CD4-positive, CD25-positive, alpha-beta regulatory T cell (primary cell): ENCODE data around the gene UBE2E2. TPM values are rescaled to one million over a fixed set of nuclear protein-coding genes. Genes with fewer than 3 reads are reported as not detected.

Source experiments
- ATAC-seq, 2 donors: fragments of 150-1000 bp; cut with Tn5 transposase; one replicate each; pipeline ENCODE4 v1.10.0; 2021; ENCODE audit warnings: low read depth in 2 of 2, moderate number of reproducible peaks in 2 of 2, moderate library complexity in 1 of 2
- DNase-seq, 3 donors: peaks; one replicate each; pipeline versions ENCODE4 v3.0.0 to v3.0.0-alpha.2; 2012 to 2022; ENCODE audit warnings: mixed read lengths in 1 of 3
- H3K27ac ChIP-seq: one replicate; pipeline ENCODE4 v1.7.0; 2013; ENCODE audit warnings: mild to moderate bottlenecking, low read length; ENCODE audit not compliant: insufficient read depth, poor library complexity, severe bottlenecking
- H3K27me3 ChIP-seq: one replicate; pipeline ENCODE4 v1.7.0; 2013; ENCODE audit warnings: low read length; ENCODE audit not compliant: control insufficient read depth, insufficient read depth
- H3K36me3 ChIP-seq: one replicate; pipeline ENCODE4 v1.7.0; 2013; ENCODE audit warnings: mild to moderate bottlenecking, low read length, moderate library complexity; ENCODE audit not compliant: control insufficient read depth, insufficient read depth
- H3K4me1 ChIP-seq: 2 replicates; pipeline ENCODE4 v1.7.0; 2013; ENCODE audit warnings: mild to moderate bottlenecking, low read length; ENCODE audit not compliant: insufficient read depth, control insufficient read depth, poor library complexity, severe bottlenecking
- H3K4me3 ChIP-seq: one replicate; pipeline ENCODE4 v1.7.0; 2013; ENCODE audit warnings: low read depth, mild to moderate bottlenecking, low read length, moderate library complexity
- H3K9me3 ChIP-seq, 2 experiments: 1 replicate in 1 of 2; 2 replicates in 1 of 2; pipeline ENCODE4 v1.7.0; 2013; ENCODE audit warnings: low read length in 2 of 2, mild to moderate bottlenecking in 1 of 2, moderate library complexity in 1 of 2; ENCODE audit not compliant: control insufficient read depth in 2 of 2
- H3K27ac Mint-ChIP-seq, 3 donors: one replicate each; pipeline ENCODE4 v1.8.0; 2020 to 2022; ENCODE audit warnings: mild to moderate bottlenecking in 3 of 3, mixed read lengths in 3 of 3, moderate library complexity in 2 of 3
- H3K27me3 Mint-ChIP-seq: one replicate; pipeline ENCODE4 v1.8.0; 2022; ENCODE audit warnings: mild to moderate bottlenecking, mixed read lengths
- H3K36me3 Mint-ChIP-seq: one replicate; pipeline ENCODE4 v1.8.0; 2020; ENCODE audit warnings: mixed read lengths
- H3K4me1 Mint-ChIP-seq, 4 donors: one replicate each; pipeline ENCODE4 v1.8.0; 2020 to 2022; ENCODE audit warnings: mixed read lengths in 4 of 4, mild to moderate bottlenecking in 1 of 4
- H3K4me3 Mint-ChIP-seq, 4 donors: one replicate each; pipeline ENCODE4 v1.8.0; 2020 to 2022; ENCODE audit warnings: mild to moderate bottlenecking in 4 of 4, mixed read lengths in 4 of 4, moderate library complexity in 3 of 4
- H3K9me3 Mint-ChIP-seq, 7 donors: one replicate each; pipeline ENCODE4 v1.8.0; 2020 to 2022; ENCODE audit warnings: mixed read lengths in 7 of 7, mild to moderate bottlenecking in 3 of 7, moderate library complexity in 2 of 7
- polyA plus RNA-seq, 4 donors: library from polyadenylated mRNA; unstranded; fragments of 300-500 nt; fragmentation: Illumina TruSeq; gene quantifications; one replicate each; pipeline ENCODE4 v1.2.3, GENCODE V29; 2021
- total RNA-seq: library from RNA; stranded (reverse); gene quantifications from one replicate; pipeline ENCODE4 v1.2.3, GENCODE V29; 2022

The UBE2E2 gene
- total and polyA plus RNA-seq, 5 donors from 2014 or later, result 0.81 to 9.6 (median 1.8) TPM

GRCh38 chr3:23537101-23537551 is 334.0 kb downstream of the UBE2E2 start:
- Histone ChIP-seq H3K36me3 (no peaks in the 10 kb centered on the region), H3K27ac (no peak overlapping the region), H3K4me3 (no peak overlapping the region), H3K27me3 (no peaks in the 10 kb centered on the region), H3K9me3 (no peaks in the 10 kb centered on the region), H3K4me1 (no peaks in the 10 kb centered on the region)
- ATAC-seq (no peak), DNase-seq (no peak)
- no peaks in the 10 kb centered on the region for H3K36me3 Mint-ChIP-seq
- no peak overlapping the region for H3K4me3 Mint-ChIP-seq
- H3K27me3 Mint-ChIP-seq, result no peaks in the 10 kb centered on the region
- no peaks in the 10 kb centered on the region for H3K4me1 Mint-ChIP-seq
- no peaks in the 10 kb centered on the region for H3K9me3 Mint-ChIP-seq
- H3K27ac Mint-ChIP-seq, result no peak overlapping the region

GRCh38 chr3:23539185-23539584 is 336.1 kb downstream of the UBE2E2 start:
- Histone ChIP-seq H3K4me3 (no peak overlapping the region), H3K9me3 (no peaks in the 10 kb centered on the region), H3K4me1 (no peaks in the 10 kb centered on the region), H3K36me3 (no peaks in the 10 kb centered on the region), H3K27ac (no peak overlapping the region), H3K27me3 (no peaks in the 10 kb centered on the region)
- H3K4me3 Mint-ChIP-seq, result no peak overlapping the region
- no peaks in the 10 kb centered on the region for H3K9me3 Mint-ChIP-seq
- H3K27ac Mint-ChIP-seq, result no peak overlapping the region
- no peak for ATAC-seq
- DNase-seq, result no peak
- H3K4me1 Mint-ChIP-seq, result no peaks in the 10 kb centered on the region
- H3K27me3 Mint-ChIP-seq, result no peaks in the 10 kb centered on the region
- H3K36me3 Mint-ChIP-seq, result no peaks in the 10 kb centered on the region

- no peaks in the 10 kb centered on the region for H3K4me1 Mint-ChIP-seq
- ATAC-seq (no peak), DNase-seq (no peak)
- no peaks in the 10 kb centered on the region for H3K9me3 ChIP-seq
- H3K9me3 Mint-ChIP-seq, result peaks cover 0 to 1% (median 0%) of the 10 kb centered on the region in 7 donors
- H3K36me3 Mint-ChIP-seq, result no peaks in the 10 kb centered on the region
- H3K27me3 Mint-ChIP-seq, result no peaks in the 10 kb centered on the region
- no peak overlapping the region for H3K4me3 Mint-ChIP-seq
- H3K27ac Mint-ChIP-seq, result no peak overlapping the region
- no peaks in the 10 kb centered on the region for H3K27me3 ChIP-seq
- H3K36me3 ChIP-seq, result no peaks in the 10 kb centered on the region
- H3K27ac ChIP-seq, result no peak overlapping the region
- no peaks in the 10 kb centered on the region for H3K4me1 ChIP-seq
- no peak overlapping the region for H3K4me3 ChIP-seq
Measured at GRCh38 chr3:23540600-23540999, 337.5 kb downstream of the UBE2E2 start.

- no peaks in the 10 kb centered on the region for H3K27me3 ChIP-seq
- no peaks in the 10 kb centered on the region for H3K4me1 ChIP-seq
- H3K36me3 ChIP-seq, result no peaks in the 10 kb centered on the region
- no peak overlapping the region for H3K4me3 ChIP-seq
- no peak for ATAC-seq
- no peaks in the 10 kb centered on the region for H3K36me3 Mint-ChIP-seq
- no peaks in the 10 kb centered on the region for H3K27me3 Mint-ChIP-seq
- H3K27ac ChIP-seq, result no peak overlapping the region
- no peak for DNase-seq
- H3K4me1 Mint-ChIP-seq, result no peaks in the 10 kb centered on the region
- no peak overlapping the region for H3K27ac Mint-ChIP-seq
- peaks cover 0 to 1% (median 0%) of the 10 kb centered on the region in 7 donors for H3K9me3 Mint-ChIP-seq
- H3K9me3 ChIP-seq, result no peaks in the 10 kb centered on the region
- no peak overlapping the region for H3K4me3 Mint-ChIP-seq
Measured at GRCh38 chr3:23542079-23542478, 339.0 kb downstream of the UBE2E2 start.

DNA sequence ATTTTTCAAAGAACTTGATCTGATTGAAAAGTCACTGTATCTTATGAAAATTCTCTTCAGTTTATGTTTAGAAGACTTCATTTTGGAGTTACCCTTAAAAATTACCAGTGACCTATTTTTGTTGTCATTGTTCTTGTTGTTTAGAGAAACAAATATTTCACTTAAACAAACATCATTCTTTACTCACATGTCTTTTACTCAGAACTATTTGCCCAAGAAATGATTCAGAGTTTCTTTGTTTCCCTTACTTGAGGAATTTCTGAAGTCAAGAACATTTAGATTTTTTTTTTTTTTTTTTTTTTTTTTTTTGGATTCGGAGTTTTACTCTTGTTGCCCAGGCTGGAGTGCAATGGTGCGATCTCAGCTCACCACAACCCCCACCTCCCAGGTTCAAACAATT is 343.1 kb downstream of the UBE2E2 start:
- ATAC-seq (no peak), DNase-seq (no peak)
- Histone ChIP-seq H3K27ac (no peak overlapping the region), H3K27me3 (no peaks in the 10 kb centered on the region), H3K9me3 (no peaks in the 10 kb centered on the region), H3K4me1 (no peaks in the 10 kb centered on the region), H3K36me3 (no peaks in the 10 kb centered on the region), H3K4me3 (no peak overlapping the region)
- Mint-ChIP-seq H3K36me3 (no peaks in the 10 kb centered on the region), H3K4me3 (no peak overlapping the region), H3K4me1 (no peaks in the 10 kb centered on the region), H3K27ac (no peak overlapping the region), H3K27me3 (no peaks in the 10 kb centered on the region), H3K9me3 (peaks cover 0 to 1% (median 0%) of the 10 kb centered on the region in 7 donors)

DNA sequence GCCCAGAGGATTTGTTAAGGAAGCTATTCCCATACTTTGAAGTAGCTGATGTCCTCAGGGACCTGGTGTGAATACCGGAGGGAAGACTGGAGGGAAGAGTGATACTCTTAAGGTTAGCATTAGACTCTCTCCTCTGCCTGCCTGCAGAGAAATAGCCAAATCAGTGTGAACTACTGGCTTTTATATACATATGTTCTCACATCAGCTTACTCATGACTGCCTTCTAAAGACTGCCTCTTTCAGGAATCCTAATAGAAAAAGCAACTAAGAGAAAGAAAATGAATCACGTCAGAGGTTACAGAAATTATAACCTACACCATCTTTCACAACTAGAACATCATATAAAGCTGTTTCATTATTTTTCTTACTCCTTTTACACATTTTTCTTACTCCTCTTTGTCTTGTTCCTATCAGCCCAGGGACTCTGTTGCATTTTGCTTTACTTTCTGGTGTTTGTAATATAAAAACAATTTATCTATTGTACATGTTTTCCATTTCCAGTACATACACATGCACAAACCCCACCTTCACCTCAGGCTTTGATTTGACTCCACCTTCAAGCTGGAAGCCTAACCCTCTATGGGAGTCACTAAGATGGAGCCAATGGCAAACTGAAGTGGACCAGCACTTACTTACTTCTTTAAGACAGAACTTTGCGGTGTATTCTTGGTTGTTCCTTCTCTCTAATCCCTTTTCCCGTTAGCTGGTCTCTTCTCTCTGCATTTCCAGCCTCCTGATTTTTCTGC is 345.0 kb downstream of the UBE2E2 start:
- no peak overlapping the region for H3K27ac ChIP-seq
- no peak overlapping the region for H3K4me3 Mint-ChIP-seq

GRCh38 chr3:23548706-23549105 is 345.6 kb downstream of the UBE2E2 start:
- Mint-ChIP-seq H3K4me3 (no peak overlapping the region), H3K27ac (no peak overlapping the region), H3K27me3 (no peaks in the 10 kb centered on the region), H3K9me3 (peaks cover 0 to 1% (median 0%) of the 10 kb centered on the region in 7 donors), H3K36me3 (no peaks in the 10 kb centered on the region), H3K4me1 (no peaks in the 10 kb centered on the region)
- Histone ChIP-seq H3K4me3 (no peak overlapping the region), H3K27ac (no peak overlapping the region), H3K4me1 (no peaks in the 10 kb centered on the region), H3K36me3 (no peaks in the 10 kb centered on the region), H3K27me3 (no peaks in the 10 kb centered on the region), H3K9me3 (no peaks in the 10 kb centered on the region)
- no peak for DNase-seq
- ATAC-seq, result no peak

More for the DNA sequence above, 345.0 kb downstream of the UBE2E2 start:
- H3K9me3 Mint-ChIP-seq, result peaks cover 0 to 1% (median 0%) of the 10 kb centered on the region in 7 donors
- no peaks in the 10 kb centered on the region for H3K36me3 ChIP-seq
- no peaks in the 10 kb centered on the region for H3K27me3 ChIP-seq
- H3K36me3 Mint-ChIP-seq, result no peaks in the 10 kb centered on the region
- H3K27me3 Mint-ChIP-seq, result no peaks in the 10 kb centered on the region
- no peak overlapping the region for H3K4me3 ChIP-seq
- H3K4me1 Mint-ChIP-seq, result no peaks in the 10 kb centered on the region
- no peak for DNase-seq
- no peaks in the 10 kb centered on the region for H3K4me1 ChIP-seq
- H3K9me3 ChIP-seq, result no peaks in the 10 kb centered on the region
- ATAC-seq, result no peak
- H3K27ac Mint-ChIP-seq, result no peak overlapping the region
